ENCODE results near the gene CDH11.

The CDH11 gene

DNA sequence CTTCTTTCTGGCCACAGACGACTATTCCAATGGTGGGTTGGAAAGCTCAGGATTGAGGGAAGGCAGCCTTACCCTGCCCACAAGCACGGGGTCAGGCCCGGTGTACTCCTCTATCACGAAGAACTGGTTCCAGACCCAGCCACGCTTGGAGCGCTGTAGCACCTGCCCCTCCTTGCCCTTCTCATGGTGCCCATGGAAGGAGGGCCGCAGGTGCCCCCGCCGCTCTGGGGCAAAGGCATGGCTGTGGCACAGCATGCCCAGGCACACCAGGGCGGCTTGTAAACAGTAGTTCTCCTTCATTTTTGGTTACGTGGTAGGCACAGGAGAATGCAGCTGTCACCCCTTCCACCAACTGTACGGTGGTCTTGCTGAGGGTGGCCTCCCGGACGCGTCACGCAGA, 117.3 kb downstream of the CDH11 start:
- ATAC-seq (ENCODE audit: low read depth) = no peak
- no peak for DNase-seq (ENCODE audit: low spot score)
- TF ChIP-seq, protein P1, sequence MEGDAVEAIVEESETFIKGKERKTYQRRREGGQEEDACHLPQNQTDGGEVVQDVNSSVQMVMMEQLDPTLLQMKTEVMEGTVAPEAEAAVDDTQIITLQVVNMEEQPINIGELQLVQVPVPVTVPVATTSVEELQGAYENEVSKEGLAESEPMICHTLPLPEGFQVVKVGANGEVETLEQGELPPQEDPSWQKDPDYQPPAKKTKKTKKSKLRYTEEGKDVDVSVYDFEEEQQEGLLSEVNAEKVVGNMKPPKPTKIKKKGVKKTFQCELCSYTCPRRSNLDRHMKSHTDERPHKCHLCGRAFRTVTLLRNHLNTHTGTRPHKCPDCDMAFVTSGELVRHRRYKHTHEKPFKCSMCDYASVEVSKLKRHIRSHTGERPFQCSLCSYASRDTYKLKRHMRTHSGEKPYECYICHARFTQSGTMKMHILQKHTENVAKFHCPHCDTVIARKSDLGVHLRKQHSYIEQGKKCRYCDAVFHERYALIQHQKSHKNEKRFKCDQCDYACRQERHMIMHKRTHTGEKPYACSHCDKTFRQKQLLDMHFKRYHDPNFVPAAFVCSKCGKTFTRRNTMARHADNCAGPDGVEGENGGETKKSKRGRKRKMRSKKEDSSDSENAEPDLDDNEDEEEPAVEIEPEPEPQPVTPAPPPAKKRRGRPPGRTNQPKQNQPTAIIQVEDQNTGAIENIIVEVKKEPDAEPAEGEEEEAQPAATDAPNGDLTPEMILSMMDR (IDR thresholded peaks at IDR 0.05; ENCODE audit: poor library complexity, severe bottlenecking) = no peak
- Histone ChIP-seq H3K4me1 (ENCODE audit: insufficient read depth, poor library complexity, severe bottlenecking) (no peaks in the 10 kb centered on the region), H3K27me3 (ENCODE audit: insufficient read depth, poor library complexity, severe bottlenecking) (no peaks in the 10 kb centered on the region), H3K36me3 (ENCODE audit: low read depth) (peaks cover 22% of the 10 kb centered on the region; the same call in 1 of the 2 replicates), H3K4me3 (ENCODE audit: severe bottlenecking) (no peak overlapping the region), H3K9me3 (ENCODE audit: severe bottlenecking) (no peaks in the 10 kb centered on the region), H3K27ac (ENCODE audit: poor library complexity, severe bottlenecking) (no peak overlapping the region)

DNA sequence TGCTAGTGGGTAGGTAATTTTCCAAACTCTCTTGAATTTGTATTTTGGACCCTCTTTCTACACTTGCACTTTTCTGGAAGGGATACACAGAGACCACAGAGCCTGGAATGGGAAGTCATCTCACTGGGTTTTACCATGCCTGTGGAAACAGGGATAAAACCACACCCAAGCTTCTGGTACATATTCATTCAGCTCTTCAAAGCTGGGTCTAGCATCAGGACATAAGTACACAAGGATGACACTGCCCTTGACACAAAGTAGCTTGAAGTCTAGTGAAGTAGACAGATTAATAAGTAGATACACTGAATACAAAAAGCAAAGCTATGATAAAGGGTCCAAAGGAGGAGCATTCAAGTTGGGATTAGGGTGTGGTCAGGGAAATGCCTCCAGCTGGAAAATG, 118.2 kb downstream of the CDH11 start:
- TF ChIP-seq, protein P1 (IDR thresholded peaks at IDR 0.05; ENCODE audit: poor library complexity, severe bottlenecking) = no peak
- DNase-seq (ENCODE audit: low spot score) = no peak
- Histone ChIP-seq H3K4me1 (ENCODE audit: insufficient read depth, poor library complexity, severe bottlenecking) (no peaks in the 10 kb centered on the region), H3K9me3 (ENCODE audit: severe bottlenecking) (no peaks in the 10 kb centered on the region), H3K4me3 (ENCODE audit: severe bottlenecking) (no peak overlapping the region), H3K27ac (ENCODE audit: poor library complexity, severe bottlenecking) (no peak overlapping the region), H3K27me3 (ENCODE audit: insufficient read depth, poor library complexity, severe bottlenecking) (no peaks in the 10 kb centered on the region), H3K36me3 (ENCODE audit: low read depth) (peaks cover 29% of the 10 kb centered on the region)
- no peak for ATAC-seq (ENCODE audit: low read depth)

DNA sequence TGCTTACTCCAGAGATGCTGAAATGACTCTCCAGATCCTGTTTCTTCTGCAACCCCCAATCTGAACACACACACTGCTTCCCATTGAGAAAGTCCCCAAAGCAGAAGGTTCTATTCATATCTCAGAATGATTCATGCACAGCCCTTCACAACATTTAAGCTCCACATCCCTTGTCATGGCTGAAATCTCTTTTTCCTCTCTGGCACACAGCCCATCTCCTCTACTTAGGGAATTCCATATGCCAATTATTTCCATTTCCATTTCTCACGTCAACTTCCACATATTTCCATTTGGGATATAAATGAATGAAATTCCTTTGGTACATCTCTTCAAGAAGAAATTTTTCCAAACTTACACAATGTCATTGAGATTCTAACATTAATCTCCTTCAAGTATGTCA, 119.6 kb downstream of the CDH11 start:
- DNase-seq (ENCODE audit: low spot score) (no peak), ATAC-seq (ENCODE audit: low read depth) (no peak)
- Histone ChIP-seq H3K9me3 (ENCODE audit: severe bottlenecking) (no peaks in the 10 kb centered on the region), H3K27me3 (ENCODE audit: insufficient read depth, poor library complexity, severe bottlenecking) (no peaks in the 10 kb centered on the region), H3K36me3 (ENCODE audit: low read depth) (peaks cover 38% of the 10 kb centered on the region), H3K27ac (ENCODE audit: poor library complexity, severe bottlenecking) (no peak overlapping the region), H3K4me1 (ENCODE audit: insufficient read depth, poor library complexity, severe bottlenecking) (no peaks in the 10 kb centered on the region), H3K4me3 (ENCODE audit: severe bottlenecking) (no peak overlapping the region)
- TF ChIP-seq, protein P1 (IDR thresholded peaks at IDR 0.05; ENCODE audit: poor library complexity, severe bottlenecking) = no peak

DNA sequence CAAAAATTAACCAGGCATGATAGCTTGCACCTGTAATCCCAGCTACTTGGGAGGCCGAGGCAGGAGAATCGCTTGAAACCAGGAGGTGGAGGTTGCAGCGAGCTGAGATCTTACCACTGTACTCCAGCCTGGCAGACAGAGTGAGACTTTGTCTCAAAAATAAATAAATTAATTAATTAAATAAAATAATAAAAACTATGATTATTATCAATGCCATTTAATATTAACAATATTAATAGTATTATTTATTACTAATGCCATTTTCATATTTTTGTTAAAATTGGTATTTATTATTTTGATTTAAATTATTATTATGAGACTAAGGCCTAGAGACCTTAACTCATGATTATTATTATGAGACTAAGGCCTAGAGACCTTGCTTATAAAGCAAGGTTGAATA, 121.2 kb downstream of the CDH11 start:
- Histone ChIP-seq H3K9me3 (ENCODE audit: severe bottlenecking) (no peaks in the 10 kb centered on the region), H3K4me1 (ENCODE audit: insufficient read depth, poor library complexity, severe bottlenecking) (no peaks in the 10 kb centered on the region), H3K4me3 (ENCODE audit: severe bottlenecking) (no peak overlapping the region), H3K27me3 (ENCODE audit: insufficient read depth, poor library complexity, severe bottlenecking) (no peaks in the 10 kb centered on the region), H3K36me3 (ENCODE audit: low read depth) (peaks cover 41% of the 10 kb centered on the region), H3K27ac (ENCODE audit: poor library complexity, severe bottlenecking) (no peak overlapping the region)
- TF ChIP-seq, protein P1 (IDR thresholded peaks at IDR 0.05; ENCODE audit: poor library complexity, severe bottlenecking) = no peak
- no peak for ATAC-seq (ENCODE audit: low read depth)
- DNase-seq (ENCODE audit: low spot score) = no peak

DNA sequence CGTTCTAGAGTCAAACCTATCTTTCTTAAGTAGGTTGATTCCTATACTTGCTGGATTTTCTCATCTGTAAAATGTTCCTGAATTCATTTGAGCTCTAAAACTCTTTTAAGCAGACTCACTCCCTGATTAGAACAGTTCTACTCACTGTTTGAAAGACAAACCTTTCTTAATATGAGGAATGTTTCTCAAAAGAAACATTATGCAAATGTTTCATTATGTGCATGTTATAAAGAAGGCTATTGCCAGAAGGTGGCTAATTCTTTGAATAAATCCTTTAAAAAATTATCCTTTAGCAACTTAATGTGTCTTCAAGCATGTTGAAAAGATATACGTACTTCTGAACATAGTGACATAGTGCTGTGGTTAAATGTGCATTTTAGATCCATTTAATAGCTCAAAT, 124.1 kb downstream of the CDH11 start:
- no peaks in the 10 kb centered on the region for H3K9me3 ChIP-seq (ENCODE audit: severe bottlenecking)
- H3K36me3 ChIP-seq (ENCODE audit: low read depth) = peaks cover 48% of the 10 kb centered on the region
- H3K27me3 ChIP-seq (ENCODE audit: insufficient read depth, poor library complexity, severe bottlenecking) = no peaks in the 10 kb centered on the region
- ATAC-seq (ENCODE audit: low read depth) = no peak
- H3K4me3 ChIP-seq (ENCODE audit: severe bottlenecking) = no peak overlapping the region
- no peak for DNase-seq (ENCODE audit: low spot score)
- TF ChIP-seq, protein P1 (IDR thresholded peaks at IDR 0.05; ENCODE audit: poor library complexity, severe bottlenecking) = no peak
- H3K27ac ChIP-seq (ENCODE audit: poor library complexity, severe bottlenecking) = no peak overlapping the region
- H3K4me1 ChIP-seq (ENCODE audit: insufficient read depth, poor library complexity, severe bottlenecking) = no peaks in the 10 kb centered on the region
